Vagina (tissue), 2 donors: ENCODE measurements around the gene C1orf105. TPM values are rescaled to one million over a fixed set of nuclear protein-coding genes. Genes with fewer than 3 reads are reported as not detected.

Experiments used
- DNase-seq, 2 donors: peaks; one replicate each; pipeline ENCODE4 v3.0.0-alpha.2; 2017; ENCODE audit errors: extremely low spot score in 2 of 2
- H3K27ac ChIP-seq: fragments of 200-600 bp; sonication (generic); one replicate; pipeline ENCODE4 v1.5.1; 2019
- H3K27me3 ChIP-seq: fragments of 200-600 bp; sonication (generic); one replicate; pipeline ENCODE4 v1.5.1; 2019
- H3K36me3 ChIP-seq, 2 donors: fragments of 200-600 bp; sonication (generic); one replicate each; pipeline ENCODE4 v1.5.1; 2017 to 2019
- H3K4me1 ChIP-seq: fragments of 200-600 bp; sonication (generic); one replicate; pipeline ENCODE4 v1.5.1; 2019
- H3K4me3 ChIP-seq, 2 donors: fragments of 200-600 bp; sonication (generic); 1 replicate in 1 of 2; 2 replicates in 1 of 2; pipeline ENCODE4 v1.5.1; 2016 to 2019
- H3K9me3 ChIP-seq: fragments of 200-600 bp; sonication (generic); one replicate; pipeline ENCODE4 v1.5.1; 2019
- POLR2A ChIP-seq, 2 donors: fragments of 450-650 bp; IDR thresholded peaks; one replicate each; pipeline ENCODE4 v1.6.1; 2017; ENCODE audit warnings: antibody characterized with exemption in 2 of 2, mild to moderate bottlenecking in 2 of 2, moderate library complexity in 2 of 2
- POLR2AphosphoS5 ChIP-seq, 2 donors: sonication (generic); formaldehyde crosslinking; IDR thresholded peaks; one replicate each; pipeline ENCODE4 v1.9.0; 2017; ENCODE audit warnings: antibody characterized with exemption in 2 of 2, mild to moderate bottlenecking in 2 of 2, low read depth in 1 of 2; ENCODE audit not compliant: insufficient read depth in 1 of 2
- intact Hi-C: fragments of 100-400 bp; cut with DNase I; formaldehyde crosslinking; loops from one replicate; pipeline ENCODE4 v1.15.1; 2023
- total RNA-seq: library from RNA; depleted of rRNA; stranded (reverse); fragments of >200 nt; gene quantifications from one replicate; pipeline ENCODE4 v1.2.3, GENCODE V29; 2016
- TF ChIP-seq, protein P1 (sequence below), 3 experiments: fragments of 450-650 bp in 2 of 3; fragments of 200-600 bp in 1 of 3; sonication (generic) in 1 of 3; IDR thresholded peaks; one replicate each; pipeline ENCODE4 v1.5.1; 2017 to 2019; ENCODE audit warnings: antibody characterized with exemption in 3 of 3, mild to moderate bottlenecking in 2 of 3, moderate library complexity in 2 of 3

Gene C1orf105
- total RNA-seq, 1 donor from 2014 or later, result not detected

DNA sequence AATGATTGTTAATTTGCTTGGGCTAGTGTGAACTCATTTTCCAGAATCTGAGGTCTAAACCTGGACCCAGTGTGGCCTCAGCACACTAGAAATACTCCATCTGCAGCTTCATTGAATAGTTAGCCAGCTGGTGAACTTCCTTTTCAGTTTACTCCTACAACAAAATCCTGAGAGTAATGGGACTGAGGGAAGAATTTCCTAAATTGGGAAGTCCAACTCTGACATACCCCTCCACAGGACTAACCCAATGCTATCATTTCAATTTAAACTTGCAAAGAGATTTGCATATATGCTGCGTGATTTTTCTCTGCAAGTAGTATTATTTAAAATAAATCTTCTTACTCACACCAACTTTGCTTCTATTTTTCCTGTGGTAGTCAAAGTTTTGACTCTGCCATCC lies 51.2 kb downstream of the C1orf105 start:
- Histone ChIP-seq H3K27ac (no peak overlapping the region), H3K36me3 (no peaks in the 10 kb centered on the region), H3K9me3 (no peaks in the 10 kb centered on the region), H3K27me3 (no peaks in the 10 kb centered on the region), H3K4me3 (no peak overlapping the region), H3K4me1 (no peaks in the 10 kb centered on the region)
- intact Hi-C loops, result no loop called here
- TF ChIP-seq POLR2AphosphoS5 (IDR thresholded peaks at IDR 0.05; ENCODE audit: insufficient read depth in 1 of 2, low read depth in 1 of 2) (no peak), POLR2A (IDR thresholded peaks at IDR 0.05) (no peak)
- TF ChIP-seq, protein P1, sequence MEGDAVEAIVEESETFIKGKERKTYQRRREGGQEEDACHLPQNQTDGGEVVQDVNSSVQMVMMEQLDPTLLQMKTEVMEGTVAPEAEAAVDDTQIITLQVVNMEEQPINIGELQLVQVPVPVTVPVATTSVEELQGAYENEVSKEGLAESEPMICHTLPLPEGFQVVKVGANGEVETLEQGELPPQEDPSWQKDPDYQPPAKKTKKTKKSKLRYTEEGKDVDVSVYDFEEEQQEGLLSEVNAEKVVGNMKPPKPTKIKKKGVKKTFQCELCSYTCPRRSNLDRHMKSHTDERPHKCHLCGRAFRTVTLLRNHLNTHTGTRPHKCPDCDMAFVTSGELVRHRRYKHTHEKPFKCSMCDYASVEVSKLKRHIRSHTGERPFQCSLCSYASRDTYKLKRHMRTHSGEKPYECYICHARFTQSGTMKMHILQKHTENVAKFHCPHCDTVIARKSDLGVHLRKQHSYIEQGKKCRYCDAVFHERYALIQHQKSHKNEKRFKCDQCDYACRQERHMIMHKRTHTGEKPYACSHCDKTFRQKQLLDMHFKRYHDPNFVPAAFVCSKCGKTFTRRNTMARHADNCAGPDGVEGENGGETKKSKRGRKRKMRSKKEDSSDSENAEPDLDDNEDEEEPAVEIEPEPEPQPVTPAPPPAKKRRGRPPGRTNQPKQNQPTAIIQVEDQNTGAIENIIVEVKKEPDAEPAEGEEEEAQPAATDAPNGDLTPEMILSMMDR (IDR thresholded peaks at IDR 0.05), result no peak
- no peak for DNase-seq

DNA sequence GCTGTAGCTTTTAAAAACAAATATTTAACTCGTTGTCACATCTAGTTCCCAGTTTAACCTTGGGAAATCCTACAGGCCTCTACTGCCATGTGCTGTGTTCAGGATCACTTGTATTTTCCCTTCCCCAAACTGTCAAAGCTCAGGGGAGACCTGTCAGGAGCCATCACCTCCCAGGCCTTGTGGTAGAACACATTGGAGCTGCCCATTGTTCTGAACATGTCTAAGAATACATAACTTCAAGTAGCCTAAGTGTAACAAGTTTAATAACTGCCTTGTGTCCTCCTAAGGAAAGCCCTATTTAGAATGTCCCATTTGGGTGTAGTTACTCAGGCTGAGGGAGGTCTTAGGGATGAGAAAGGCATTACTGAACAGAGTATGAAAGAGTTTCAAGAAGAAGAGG lies 52.0 kb downstream of the C1orf105 start:
- no peak overlapping the region for H3K27ac ChIP-seq
- H3K36me3 ChIP-seq, result no peaks in the 10 kb centered on the region
- no peak for DNase-seq
- intact Hi-C loops, result no loop called here
- no peak for TF ChIP-seq POLR2A (IDR thresholded peaks at IDR 0.05)
- H3K4me1 ChIP-seq, result no peaks in the 10 kb centered on the region
- no peak overlapping the region for H3K4me3 ChIP-seq
- H3K9me3 ChIP-seq, result no peaks in the 10 kb centered on the region
- H3K27me3 ChIP-seq, result no peaks in the 10 kb centered on the region

DNA sequence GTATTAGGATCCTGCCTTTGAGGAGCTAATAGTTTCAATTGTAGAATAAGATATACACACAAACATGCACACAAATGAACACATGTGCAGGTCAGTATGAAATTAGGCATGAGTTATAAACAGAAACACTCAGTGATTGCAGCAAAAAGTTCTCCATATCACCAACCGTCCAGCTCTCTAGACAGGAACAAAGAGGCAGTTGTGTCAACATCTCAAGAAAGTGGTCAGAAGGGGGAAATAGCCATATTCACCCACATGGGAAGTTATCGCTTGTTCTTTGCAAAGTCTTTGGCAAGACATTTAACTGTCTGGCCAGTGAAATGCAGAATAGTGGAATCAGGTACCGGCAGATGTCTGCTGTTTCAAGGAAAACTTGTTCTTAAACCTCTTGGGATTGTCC lies 52.8 kb downstream of the C1orf105 start:
- no peak overlapping the region for H3K27ac ChIP-seq
- TF ChIP-seq POLR2A (IDR thresholded peaks at IDR 0.05) (no peak), POLR2AphosphoS5 (IDR thresholded peaks at IDR 0.05; ENCODE audit: insufficient read depth in 1 of 2, low read depth in 1 of 2) (no peak)
- TF ChIP-seq, protein P1 (IDR thresholded peaks at IDR 0.05), result no peak
- no peaks in the 10 kb centered on the region for H3K4me1 ChIP-seq
- no peaks in the 10 kb centered on the region for H3K27me3 ChIP-seq
- H3K36me3 ChIP-seq, result no peaks in the 10 kb centered on the region
- H3K9me3 ChIP-seq, result no peaks in the 10 kb centered on the region
- no peak for DNase-seq
- H3K4me3 ChIP-seq, result no peak overlapping the region
- intact Hi-C loops, result no loop called here

DNA sequence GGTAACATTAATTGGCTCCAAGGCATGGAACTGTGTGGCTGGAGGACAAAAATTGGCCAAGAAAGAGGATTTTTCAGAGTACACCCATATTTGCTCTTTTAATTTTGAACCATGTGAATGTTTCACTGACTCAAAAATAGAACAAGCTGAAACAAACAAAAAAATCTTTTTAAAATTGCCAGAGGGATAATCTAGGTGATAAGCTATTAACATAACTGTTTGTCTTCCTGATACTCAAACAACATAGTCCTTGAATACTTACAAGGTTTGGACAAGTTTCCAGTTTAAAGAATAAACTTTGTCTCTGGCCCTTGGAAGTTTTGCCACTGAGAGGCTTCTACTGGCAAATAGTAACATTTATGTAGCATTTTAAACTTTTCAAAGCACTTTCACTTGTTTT lies 53.4 kb downstream of the C1orf105 start:
- no peak overlapping the region for H3K27ac ChIP-seq
- TF ChIP-seq POLR2AphosphoS5 (IDR thresholded peaks at IDR 0.05; ENCODE audit: insufficient read depth in 1 of 2, low read depth in 1 of 2), result no peak
- TF ChIP-seq, protein P1 (IDR thresholded peaks at IDR 0.05), result no peak
- no peak for TF ChIP-seq POLR2A (IDR thresholded peaks at IDR 0.05)
- H3K36me3 ChIP-seq, result no peaks in the 10 kb centered on the region
- H3K27me3 ChIP-seq, result no peaks in the 10 kb centered on the region
- H3K4me3 ChIP-seq, result no peak overlapping the region
- DNase-seq, result no peak
- intact Hi-C loops, result no loop called here
- no peaks in the 10 kb centered on the region for H3K4me1 ChIP-seq
- no peaks in the 10 kb centered on the region for H3K9me3 ChIP-seq

DNA sequence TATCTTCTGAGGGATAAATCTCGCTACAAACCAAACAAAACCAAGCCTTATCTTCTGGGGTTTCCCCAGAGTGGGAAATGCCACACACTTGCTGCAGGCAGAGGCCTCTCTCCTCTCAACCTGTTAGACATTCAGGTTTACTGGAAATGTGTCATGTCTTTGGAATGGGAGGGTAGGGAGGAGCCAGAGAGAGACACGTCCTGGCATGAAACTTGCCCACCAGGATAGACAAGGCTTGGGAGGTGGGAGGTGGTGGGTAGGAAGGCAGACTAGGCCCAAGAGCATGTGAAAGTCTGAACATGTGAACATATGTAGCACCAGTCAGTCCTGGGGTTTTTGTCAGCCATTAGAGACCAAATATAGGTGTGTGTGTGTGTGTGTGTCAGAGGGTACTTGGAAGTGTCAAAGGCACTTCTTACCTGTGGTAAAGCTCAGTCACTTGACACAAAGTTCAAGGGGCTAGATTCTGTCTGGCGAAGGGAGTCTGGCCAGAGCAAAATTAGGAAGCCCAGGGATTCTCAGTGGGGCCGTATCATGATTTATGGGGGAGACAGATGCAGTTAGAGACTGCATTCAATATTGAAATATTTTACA lies 55.8 kb downstream of the C1orf105 start:
- Histone ChIP-seq H3K36me3 (no peaks in the 10 kb centered on the region), H3K27ac (no peak overlapping the region), H3K27me3 (no peaks in the 10 kb centered on the region), H3K4me1 (no peaks in the 10 kb centered on the region), H3K9me3 (no peaks in the 10 kb centered on the region), H3K4me3 (no peak overlapping the region)
- no peak for DNase-seq
- intact Hi-C loops, result no loop called here
- TF ChIP-seq, protein P1 (IDR thresholded peaks at IDR 0.05), result no peak
- TF ChIP-seq POLR2AphosphoS5 (IDR thresholded peaks at IDR 0.05; ENCODE audit: insufficient read depth in 1 of 2, low read depth in 1 of 2), result peak in 1 of 2 donors; percentile 16
